Psoas muscle (tissue), 8 donors: ENCODE data around the gene SCGB1C1. TPM values are rescaled to one million over a fixed set of nuclear protein-coding genes. Genes with fewer than 3 reads are reported as not detected.

ENCODE experiments used
- ATAC-seq, 4 donors: fragments of 200-7000 bp; cut with Tn5 transposase; one replicate each; pipeline ENCODE4 v1.9.1; 2020; ENCODE audit warnings: moderate library complexity in 3 of 4, mild to moderate bottlenecking in 2 of 4
- DNase-seq, 2 donors: peaks; one replicate each; pipeline ENCODE4 v3.0.0-alpha.2; 2020
- H3K27ac ChIP-seq: fragments of 200-600 bp; one replicate; pipeline ENCODE4 v1.8.0; 2022
- H3K27me3 ChIP-seq, 3 donors: fragments of 200-600 bp in 1 of 3; one replicate each; pipeline versions ENCODE4 v1.6.1 to v1.8.0; 2013 to 2022; ENCODE audit warnings: low read length in 2 of 3, mild to moderate bottlenecking in 2 of 3, moderate library complexity in 1 of 3; ENCODE audit not compliant: insufficient read depth in 3 of 3
- H3K36me3 ChIP-seq, 2 donors: fragments of 200-600 bp in 1 of 2; one replicate each; pipeline versions ENCODE4 v1.6.1 to v1.8.0; 2013 to 2022; ENCODE audit warnings: low read depth in 1 of 2, mild to moderate bottlenecking in 1 of 2, moderate library complexity in 1 of 2; ENCODE audit not compliant: insufficient read depth in 1 of 2
- H3K4me1 ChIP-seq: fragments of 200-600 bp; one replicate; pipeline ENCODE4 v1.8.0; 2022
- H3K4me3 ChIP-seq: fragments of 200-600 bp; one replicate; pipeline ENCODE4 v1.8.0; 2022; ENCODE audit warnings: mild to moderate bottlenecking
- H3K9me3 ChIP-seq: fragments of 200-600 bp; one replicate; pipeline ENCODE4 v1.8.0; 2022
- WGBS, 3 donors: extraction: QIAGEN DNeasy Blood & Tissue Kit; methylation state at CpG; one replicate each; pipeline versions ENCODE4 v1.1.6 to v1.1.7; 2013; 5-methylcytosine and 5-hydroxymethylcytosine counted together
- intact Hi-C, 2 donors: fragments of 100-400 bp; cut with DNase I; formaldehyde crosslinking; loops; one replicate each; pipeline versions ENCODE4 v1.11.0 to v1.14.2; 2022
- polyA plus RNA-seq, 3 donors: library from polyadenylated mRNA; stranded (reverse); fragments of 200-250 nt; gene quantifications; one replicate each; pipeline ENCODE4 v1.2.3, GENCODE V29; 2013
- total RNA-seq, 4 donors: library from RNA; stranded (reverse); fragmentation: NEBNext Ultra II Directional in 2 of 4; extraction: Animal tissue kit (Norgen Biotek cat#: 25700) in 2 of 4; gene quantifications; one replicate each; pipeline versions ENCODE4 v1.2.1 to v1.2.4, GENCODE V29; 2021 to 2023
- TF ChIP-seq, protein P1 (sequence below): fragments of 200-600 bp; IDR thresholded peaks from one replicate; pipeline ENCODE4 v1.8.0; 2022; ENCODE audit warnings: antibody characterized with exemption
- donor health status: healthy with polysubstance abuse.
- donor health status: DM: no; HTN: no; CAD: no; lungs with moderate emphysema.
- donor health status: Bipolar disorder and iron deficiency.
- donor health status: healthy.
- donor health status: DM: yes; HTN: yes; CAD: no.
- donor health status: DM: no; HTN: no; CAD: no.
- donor health status: DM: no; HTN: no; CAD: no.
- donor health status: DM: yes; HTN: yes; CAD: no.

SCGB1C1 gene
- total and polyA plus RNA-seq, 7 donors = not detected

DNA sequence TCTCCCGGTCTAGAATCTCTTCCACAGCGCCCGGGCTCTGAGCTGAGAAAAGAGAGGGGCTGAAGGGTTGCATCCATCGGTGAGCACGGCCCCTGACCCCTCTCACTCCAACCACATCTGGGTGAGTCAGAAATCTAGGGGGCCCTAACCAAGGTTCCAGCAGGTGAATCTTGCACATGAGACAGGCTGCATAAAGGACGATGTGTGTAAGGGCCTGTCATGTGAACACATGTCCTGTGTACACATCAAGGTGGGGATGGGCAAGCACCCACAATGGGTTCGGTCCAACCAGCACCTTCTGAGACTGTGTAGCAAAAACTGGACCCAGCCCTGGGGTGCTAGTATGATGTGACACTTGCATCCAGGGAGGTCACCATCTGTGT lies 13.1 kb downstream of the SCGB1C1 start:
- Histone ChIP-seq H3K4me3 (peak overlapping the region; percentile 97), H3K9me3 (no peaks in the 10 kb centered on the region), H3K4me1 (peaks cover 24% of the 10 kb centered on the region), H3K36me3 (peaks cover under 1 to 61% of the 10 kb centered on the region in 2 donors), H3K27me3 (no peaks in the 10 kb centered on the region), H3K27ac (peak overlapping the region; percentile 99)
- DNase-seq (no peak), ATAC-seq (no peak)
- 74 to 92% (median 75%) methylated on average over 7 of the region's 7 CpGs for WGBS, 3 donors
- TF ChIP-seq, protein P1, sequence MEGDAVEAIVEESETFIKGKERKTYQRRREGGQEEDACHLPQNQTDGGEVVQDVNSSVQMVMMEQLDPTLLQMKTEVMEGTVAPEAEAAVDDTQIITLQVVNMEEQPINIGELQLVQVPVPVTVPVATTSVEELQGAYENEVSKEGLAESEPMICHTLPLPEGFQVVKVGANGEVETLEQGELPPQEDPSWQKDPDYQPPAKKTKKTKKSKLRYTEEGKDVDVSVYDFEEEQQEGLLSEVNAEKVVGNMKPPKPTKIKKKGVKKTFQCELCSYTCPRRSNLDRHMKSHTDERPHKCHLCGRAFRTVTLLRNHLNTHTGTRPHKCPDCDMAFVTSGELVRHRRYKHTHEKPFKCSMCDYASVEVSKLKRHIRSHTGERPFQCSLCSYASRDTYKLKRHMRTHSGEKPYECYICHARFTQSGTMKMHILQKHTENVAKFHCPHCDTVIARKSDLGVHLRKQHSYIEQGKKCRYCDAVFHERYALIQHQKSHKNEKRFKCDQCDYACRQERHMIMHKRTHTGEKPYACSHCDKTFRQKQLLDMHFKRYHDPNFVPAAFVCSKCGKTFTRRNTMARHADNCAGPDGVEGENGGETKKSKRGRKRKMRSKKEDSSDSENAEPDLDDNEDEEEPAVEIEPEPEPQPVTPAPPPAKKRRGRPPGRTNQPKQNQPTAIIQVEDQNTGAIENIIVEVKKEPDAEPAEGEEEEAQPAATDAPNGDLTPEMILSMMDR = no peak
- intact Hi-C loops = loop anchor here in 1 of 2 donors (5.0 to 10.0 kb wide), 2 partner anchors 241 to 299 kb away; partner anchors contain the start of gene RNH1

DNA sequence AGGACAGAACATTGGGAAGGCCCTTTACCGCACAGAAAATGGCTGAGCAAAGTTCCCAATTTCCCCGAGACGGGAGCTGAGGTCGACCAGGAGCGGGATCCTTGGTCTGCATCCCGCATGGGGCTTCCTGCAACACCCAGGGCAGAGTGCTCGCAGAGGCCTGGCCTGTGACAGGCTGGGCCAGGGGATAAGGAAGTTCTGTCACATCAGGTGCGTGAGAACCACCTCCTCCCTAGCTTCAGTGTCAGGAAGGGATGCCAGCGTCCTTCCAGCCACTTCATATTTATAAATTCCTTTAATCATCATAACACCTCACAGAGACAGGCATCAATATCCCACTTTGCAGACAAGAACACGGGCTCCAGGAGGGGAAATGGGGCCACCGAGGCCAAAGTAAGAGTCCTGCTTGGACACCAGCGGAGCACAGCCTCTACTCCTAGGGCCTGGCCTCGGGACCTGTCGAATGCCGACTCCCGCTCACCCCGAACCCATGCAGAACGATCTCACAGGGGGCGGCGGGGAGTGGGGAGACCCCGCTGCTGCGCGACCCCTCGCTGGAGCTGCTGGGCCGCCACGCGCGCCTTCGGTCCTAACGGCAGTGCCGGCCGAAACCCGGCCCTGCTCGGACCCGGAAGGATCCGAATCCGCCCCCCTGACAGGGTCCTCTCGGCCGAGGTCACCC lies 13.8 kb downstream of the SCGB1C1 start:
- Histone ChIP-seq H3K9me3 (no peaks in the 10 kb centered on the region), H3K27ac (peak overlapping the region; percentile 99), H3K4me1 (peaks cover 24% of the 10 kb centered on the region), H3K4me3 (peak overlapping the region; percentile 97), H3K36me3 (peaks cover 5 to 61% of the 10 kb centered on the region in 2 donors), H3K27me3 (no peaks in the 10 kb centered on the region)
- 1 to 4% (median 2%) methylated on average over 27 to 39 of the region's 39 CpGs for WGBS, 3 donors
- ATAC-seq = peak in 2 of 4 donors; percentile 0 to 1
- intact Hi-C loops = loop anchor here in 1 of 2 donors (5.0 to 10.0 kb wide), 2 partner anchors 241 to 298 kb away; partner anchors contain the start of gene RNH1
- DNase-seq = no peak
- TF ChIP-seq, protein P1 = no peak

DNA sequence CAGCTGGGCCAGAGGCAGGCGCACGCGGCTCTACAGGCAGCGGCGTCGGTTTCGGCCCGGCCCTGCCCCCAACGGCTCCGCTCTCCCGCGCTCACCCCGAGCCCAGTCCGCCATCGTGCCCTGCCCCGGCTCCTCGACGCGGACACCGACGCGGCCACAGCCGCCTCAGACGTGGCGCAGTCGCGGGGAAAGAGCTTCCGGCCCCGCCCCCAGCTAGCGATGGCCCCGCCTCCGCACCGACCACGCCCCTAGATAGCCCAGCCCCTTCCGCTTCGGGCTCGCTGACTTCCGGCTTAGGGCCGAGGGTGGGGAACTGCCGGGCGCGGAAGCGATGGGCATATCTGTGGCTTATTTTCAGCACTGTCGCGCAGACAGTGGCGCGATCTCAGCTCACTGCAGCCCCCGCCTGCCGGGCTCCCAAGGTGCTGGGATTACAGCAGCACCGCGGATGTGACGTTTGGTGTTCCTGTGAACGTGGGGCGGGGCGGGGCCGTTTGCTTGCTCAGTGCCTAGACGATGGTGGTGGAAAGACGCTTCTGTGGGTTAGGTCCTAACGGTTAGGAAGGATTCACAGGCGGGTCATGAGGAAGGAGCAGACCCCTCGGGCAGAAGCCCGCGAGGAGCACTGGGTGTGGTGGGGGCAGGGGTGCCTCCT lies 14.5 kb downstream of the SCGB1C1 start, which contains the start of the genes BET1L and RIC8A:
TSS of gene BET1L (minus strand) at position 192 of the 655 bp plus-strand sequence. CDS start at position 114, 78 bp downstream.
TSS of gene RIC8A (plus strand) at position 501 of the 655 bp plus-strand sequence. CDS start 1,147 bp downstream, outside the sequence.
- Histone ChIP-seq H3K4me3 (peak within 1 kb of the TSS; percentile 97), H3K4me1 (peaks cover 24% of the 10 kb centered on the region), H3K27me3 (no peaks in the 10 kb centered on the region), H3K36me3 (peaks cover 5 to 63% of the 10 kb centered on the region in 2 donors), H3K9me3 (no peaks in the 10 kb centered on the region), H3K27ac (peak within 1 kb of the TSS; percentile 99)
- peak; percentile 93 to 99 for DNase-seq
- 0 to 1% (median 0%) methylated on average over 39 to 63 of the region's 63 CpGs for WGBS, 3 donors
- ATAC-seq = peak; percentile 91 to 93 (median 92)
- TF ChIP-seq, protein P1 = no peak
- intact Hi-C loops = loop anchor here in 1 of 2 donors (5.0 to 10.0 kb wide), 2 partner anchors 240 to 297 kb away; partner anchors contain the start of gene RNH1

DNA sequence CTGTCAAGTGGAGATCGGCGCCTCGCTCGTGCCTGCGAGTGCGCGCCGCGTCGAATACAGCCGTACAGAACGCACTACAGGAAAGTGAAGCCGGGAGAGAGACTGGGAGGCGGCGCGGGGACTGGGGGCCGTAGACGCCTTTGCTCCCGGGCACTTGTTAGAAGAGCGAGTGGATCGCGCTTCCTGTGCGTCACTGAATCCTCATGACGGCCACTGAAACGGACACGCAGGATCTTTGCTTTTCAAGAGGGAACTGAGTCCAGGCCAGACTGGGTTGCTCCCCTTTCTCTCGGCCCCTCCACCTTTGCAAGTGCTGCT lies 14.9 kb downstream of the SCGB1C1 start:
- Histone ChIP-seq H3K36me3 (peaks cover 10 to 63% of the 10 kb centered on the region in 2 donors), H3K4me3 (peak overlapping the region; percentile 97), H3K4me1 (peaks cover 24% of the 10 kb centered on the region)

More for the DNA sequence above, 14.9 kb downstream of the SCGB1C1 start:
- intact Hi-C loops = loop anchor here in 1 of 2 donors (2.0 to 10.0 kb wide), 3 partner anchors 25 to 297 kb away; partner anchors contain the start of gene RNH1
- no peaks in the 10 kb centered on the region for H3K9me3 ChIP-seq
- TF ChIP-seq, protein P1 = no peak
- WGBS, 3 donors = 0% methylated on average over 25 to 27 of the region's 27 CpGs
- peak overlapping the region; percentile 99 for H3K27ac ChIP-seq
- peak in 2 of 4 donors; percentile 23 to 28 for ATAC-seq
- no peaks in the 10 kb centered on the region for H3K27me3 ChIP-seq
- peak in 1 of 2 donors; percentile 43 for DNase-seq
